Activated T-cell treated with anti-CD3 and anti-CD28 coated beads, Interleukin-2, amount 50 U/mL, for 72 hours (primary cell): Measurements from ENCODE around the gene SCGB1A1. TPM values are rescaled to one million over a fixed set of nuclear protein-coding genes. Genes with fewer than 3 reads are reported as not detected.
"Not testable (repeated sequence)": the region's sequence is repeated elsewhere in the genome, so short reads cannot be mapped to it uniquely, and the experiment has no call there.

Source experiments
- ATAC-seq, 2 donors: fragments of 150-1000 bp; cut with Tn5 transposase; replicated peaks in 1 of 2; 2 replicates each; pipeline ENCODE4 v1.10.0; 2021; ENCODE audit warnings: moderate library complexity in 2 of 2, mild to moderate bottlenecking in 1 of 2
- DNase-seq, 2 donors: peaks; one replicate each; pipeline ENCODE4 v3.0.0; 2021 to 2022; ENCODE audit warnings: mixed read lengths in 1 of 2
- H3K27ac Mint-ChIP-seq: one replicate; pipeline ENCODE4 v1.8.0; 2022; ENCODE audit warnings: mild to moderate bottlenecking, moderate library complexity, mixed read lengths
- H3K27me3 Mint-ChIP-seq: one replicate; pipeline ENCODE4 v1.8.0; 2022; ENCODE audit warnings: low read depth, mixed read lengths
- H3K36me3 Mint-ChIP-seq, 2 donors: one replicate each; pipeline ENCODE4 v1.8.0; 2022; ENCODE audit warnings: mixed read lengths in 2 of 2, mild to moderate bottlenecking in 1 of 2; ENCODE audit not compliant: insufficient read depth in 2 of 2
- H3K4me1 Mint-ChIP-seq: one replicate; pipeline ENCODE4 v1.8.0; 2022; ENCODE audit warnings: low read depth, mixed read lengths
- H3K4me3 Mint-ChIP-seq, 2 donors: one replicate each; pipeline ENCODE4 v1.8.0; 2022; ENCODE audit warnings: mild to moderate bottlenecking in 2 of 2, mixed read lengths in 2 of 2, moderate library complexity in 2 of 2
- H3K9me3 Mint-ChIP-seq, 2 donors: one replicate each; pipeline ENCODE4 v1.8.0; 2022; ENCODE audit warnings: mixed read lengths in 2 of 2
- total RNA-seq, 2 donors: library from RNA; stranded (reverse); gene quantifications; one replicate each; pipeline ENCODE4 v1.2.3, GENCODE V29; 2022

The SCGB1A1 gene
- total RNA-seq, 2 donors from 2014 or later = not detected

GRCh38 chr11:62435846-62436660, 17.2 kb downstream of the SCGB1A1 start:
- DNase-seq (no peak), ATAC-seq (peak in 1 of 2 donors; percentile 50)
- no peak overlapping the region for H3K4me3 Mint-ChIP-seq
- H3K4me1 Mint-ChIP-seq = peaks cover 43% of the 10 kb centered on the region
- no peak overlapping the region for H3K27ac Mint-ChIP-seq
- no peaks in the 10 kb centered on the region for H3K27me3 Mint-ChIP-seq
- H3K9me3 Mint-ChIP-seq = no peaks in the 10 kb centered on the region
- no peaks in the 10 kb centered on the region for H3K36me3 Mint-ChIP-seq

- Mint-ChIP-seq H3K4me1 (peaks cover 29% of the 10 kb centered on the region), H3K9me3 (no peaks in the 10 kb centered on the region), H3K4me3 (no peak overlapping the region), H3K36me3 (no peaks in the 10 kb centered on the region), H3K27me3 (no peaks in the 10 kb centered on the region), H3K27ac (no peak overlapping the region)
- ATAC-seq = no peak
- DNase-seq = no peak
Observed at GRCh38 chr11:62437616-62438015, 18.8 kb downstream of the SCGB1A1 start.

GRCh38 chr11:62438641-62439040, 19.8 kb downstream of the SCGB1A1 start:
- Mint-ChIP-seq H3K9me3 (no peaks in the 10 kb centered on the region), H3K27me3 (no peaks in the 10 kb centered on the region), H3K27ac (no peak overlapping the region), H3K36me3 (no peaks in the 10 kb centered on the region), H3K4me1 (peaks cover 22% of the 10 kb centered on the region), H3K4me3 (no peak overlapping the region)
- DNase-seq (no peak), ATAC-seq (no peak)

DNA sequence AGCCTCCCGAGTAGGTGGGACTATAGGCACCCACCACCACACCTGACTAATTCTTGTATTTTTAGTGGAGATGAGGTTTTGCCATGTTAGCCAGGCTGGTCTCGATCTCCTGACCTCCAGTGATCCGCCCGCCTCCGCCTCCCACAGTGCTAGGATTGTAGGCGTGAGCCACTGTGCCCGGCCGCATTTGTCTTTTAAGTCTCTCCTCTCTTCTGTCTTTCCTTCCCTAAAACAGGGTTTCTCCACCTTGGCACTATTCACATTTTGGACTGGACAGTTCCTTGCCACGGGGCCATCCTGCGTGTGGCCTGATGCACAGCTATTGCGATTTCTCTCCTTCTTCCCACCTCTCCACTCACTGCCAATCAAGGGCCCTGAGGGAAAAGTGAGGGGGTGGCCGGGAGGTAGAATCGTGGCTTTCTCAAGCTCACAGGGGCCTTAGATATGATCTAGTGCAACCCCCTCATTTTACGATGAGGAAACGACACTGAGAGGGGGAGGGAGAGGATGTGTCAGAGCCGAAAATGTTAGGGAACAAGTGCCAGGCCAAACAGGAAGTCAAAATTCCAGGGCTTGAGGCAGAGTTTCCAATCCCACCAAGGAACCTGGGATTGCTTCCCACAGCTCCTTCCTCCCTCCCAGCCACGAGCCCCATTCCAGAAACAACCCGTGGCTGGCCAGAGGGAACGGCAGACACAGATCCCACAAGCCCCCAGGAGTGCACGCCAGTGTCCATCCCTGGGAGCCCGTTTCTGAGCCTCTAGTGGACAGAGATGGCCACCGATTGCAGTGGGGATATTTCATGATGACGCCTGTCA, 21.2 kb downstream of the SCGB1A1 start:
- Mint-ChIP-seq H3K27me3 (no peaks in the 10 kb centered on the region), H3K9me3 (no peaks in the 10 kb centered on the region), H3K27ac (no peak overlapping the region), H3K4me3 (no peak overlapping the region), H3K36me3 (no peaks in the 10 kb centered on the region), H3K4me1 (peaks cover 27% of the 10 kb centered on the region)
- no peak for DNase-seq
- no peak for ATAC-seq

DNA sequence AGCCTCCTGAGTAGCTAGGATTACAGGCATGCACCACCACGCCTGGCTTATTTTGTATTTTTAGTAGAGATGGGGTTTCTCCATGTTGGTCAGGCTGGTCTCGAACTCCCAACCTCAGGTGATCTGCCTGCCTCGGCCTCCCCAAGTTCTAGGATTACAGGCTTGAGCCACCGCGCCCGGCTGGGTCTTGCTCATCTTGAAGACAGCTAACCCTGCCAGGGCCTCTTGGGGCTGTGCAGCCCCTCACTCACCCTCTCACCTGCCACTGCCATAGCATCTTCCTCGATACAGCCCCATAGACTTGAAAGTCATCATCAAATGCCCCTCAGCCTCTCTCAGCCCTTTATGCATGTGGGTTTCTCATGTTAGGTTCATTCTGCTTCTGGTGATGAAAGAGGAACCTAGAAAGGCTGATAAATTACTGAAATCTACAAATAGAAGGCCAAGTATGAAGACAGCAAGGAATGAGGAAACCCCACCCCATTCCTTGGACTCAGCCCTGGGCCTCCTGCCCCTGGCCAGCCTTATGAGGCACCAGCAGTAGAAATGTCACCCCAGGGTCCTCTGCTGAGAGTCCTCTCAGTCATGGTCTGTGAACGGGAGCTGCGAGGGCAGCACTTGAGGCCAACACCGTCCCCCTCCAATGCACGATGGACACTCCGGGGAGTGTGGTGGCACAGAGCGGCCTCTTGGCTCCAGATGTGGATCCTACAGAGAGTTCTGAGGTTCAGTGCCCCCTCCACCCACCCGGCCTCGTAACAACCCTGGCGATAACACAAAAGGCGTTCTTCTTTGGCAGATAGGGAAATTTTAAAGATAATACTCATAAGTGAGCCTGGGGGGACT, 24.8 kb downstream of the SCGB1A1 start:
- ATAC-seq (no peak), DNase-seq (no peak)
- Mint-ChIP-seq H3K27me3 (peaks cover 18% of the 10 kb centered on the region), H3K9me3 (no peaks in the 10 kb centered on the region), H3K4me1 (peaks cover 23% of the 10 kb centered on the region), H3K4me3 (peak overlapping the region; percentile 70 to 89), H3K36me3 (no peaks in the 10 kb centered on the region), H3K27ac (no peak overlapping the region)

DNA sequence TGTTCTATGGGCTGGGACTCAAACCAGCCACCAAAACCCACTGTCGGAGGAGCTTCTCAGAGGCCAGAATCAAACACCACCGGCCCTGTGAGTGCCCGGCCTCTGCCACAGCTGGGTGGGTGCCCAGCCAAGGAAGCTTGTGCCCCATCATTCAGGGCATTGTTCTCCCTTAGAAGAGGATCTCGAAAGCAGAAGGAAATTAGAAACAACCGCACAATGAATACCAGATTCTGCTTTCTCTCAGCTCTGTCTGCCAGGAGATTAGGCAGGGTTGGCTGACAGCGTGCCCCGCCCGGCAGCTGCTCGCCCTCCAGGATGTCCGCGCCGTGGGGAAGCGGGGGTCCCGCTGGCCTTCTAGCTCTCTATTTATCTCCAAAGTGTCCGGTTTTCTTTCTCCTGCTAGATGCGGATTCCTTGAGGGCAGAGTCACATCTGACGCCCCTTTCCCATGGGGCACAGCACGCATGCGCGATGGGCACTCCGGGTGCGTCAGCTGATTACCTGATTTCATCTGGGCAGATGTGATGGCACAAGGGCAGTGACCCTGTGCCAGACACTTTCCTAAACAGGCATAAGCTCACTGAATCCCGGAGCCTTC, 25.5 kb downstream of the SCGB1A1 start:
- Mint-ChIP-seq H3K9me3 (no peaks in the 10 kb centered on the region), H3K27ac (no peak overlapping the region), H3K36me3 (no peaks in the 10 kb centered on the region), H3K27me3 (peaks cover 18% of the 10 kb centered on the region), H3K4me3 (peak overlapping the region; percentile 70 to 89), H3K4me1 (peaks cover 23% of the 10 kb centered on the region)
- ATAC-seq (peak; percentile 53 to 54), DNase-seq (peak; percentile 29 to 43)

- ATAC-seq = no peak
- no peak for DNase-seq
- H3K4me1 Mint-ChIP-seq = peaks cover 22% of the 10 kb centered on the region
- H3K4me3 Mint-ChIP-seq = peak overlapping the region; percentile 70 to 89
- no peaks in the 10 kb centered on the region for H3K36me3 Mint-ChIP-seq
- H3K27ac Mint-ChIP-seq = no peak overlapping the region
- peaks cover 18% of the 10 kb centered on the region for H3K27me3 Mint-ChIP-seq
- H3K9me3 Mint-ChIP-seq = no peaks in the 10 kb centered on the region
Observed at GRCh38 chr11:62444835-62445234, 26.0 kb downstream of the SCGB1A1 start.

- H3K36me3 Mint-ChIP-seq = no peaks in the 10 kb centered on the region
- H3K27me3 Mint-ChIP-seq = peaks cover 18% of the 10 kb centered on the region
- H3K4me1 Mint-ChIP-seq = peaks cover 19% of the 10 kb centered on the region
- DNase-seq (no peak), ATAC-seq (no peak)
- no peaks in the 10 kb centered on the region for H3K9me3 Mint-ChIP-seq
- no peak overlapping the region for H3K4me3 Mint-ChIP-seq
- no peak overlapping the region for H3K27ac Mint-ChIP-seq
Observed at GRCh38 chr11:62445314-62445740, 26.5 kb downstream of the SCGB1A1 start.

- peaks cover 18% of the 10 kb centered on the region for H3K27me3 Mint-ChIP-seq
- no peak for DNase-seq
- H3K4me1 Mint-ChIP-seq = peaks cover 19% of the 10 kb centered on the region
- H3K4me3 Mint-ChIP-seq = no peak overlapping the region
- no peak overlapping the region for H3K27ac Mint-ChIP-seq
- H3K36me3 Mint-ChIP-seq = no peaks in the 10 kb centered on the region
- ATAC-seq = no peak
- no peaks in the 10 kb centered on the region for H3K9me3 Mint-ChIP-seq
Observed at GRCh38 chr11:62446091-62446490, 27.3 kb downstream of the SCGB1A1 start.

DNA sequence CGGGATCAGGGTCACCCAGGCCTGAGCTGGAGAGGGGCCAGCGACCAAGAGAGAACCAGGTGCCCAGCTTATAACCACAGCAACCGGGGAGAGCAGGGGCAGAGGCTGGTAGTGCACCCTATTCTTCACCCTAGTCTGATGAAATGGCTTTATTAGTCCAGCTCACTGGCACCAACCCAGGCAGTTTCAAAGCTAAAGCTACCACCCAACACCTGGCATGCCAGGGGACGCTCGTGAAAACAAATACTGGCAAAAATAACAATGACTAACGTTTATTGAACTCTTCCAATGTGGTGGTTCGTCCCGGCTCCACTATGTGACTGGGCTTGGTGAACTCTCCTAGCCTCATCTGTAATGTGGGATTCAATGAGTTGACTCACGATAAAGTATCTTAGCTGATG, 30.6 kb downstream of the SCGB1A1 start:
- peaks cover 18% of the 10 kb centered on the region for H3K27me3 Mint-ChIP-seq
- H3K9me3 Mint-ChIP-seq = no peaks in the 10 kb centered on the region
- H3K36me3 Mint-ChIP-seq = no peaks in the 10 kb centered on the region
- H3K4me3 Mint-ChIP-seq = no peak overlapping the region
- no peak overlapping the region for H3K27ac Mint-ChIP-seq
- DNase-seq = no peak
- no peak for ATAC-seq
- peaks cover 7% of the 10 kb centered on the region for H3K4me1 Mint-ChIP-seq

DNA sequence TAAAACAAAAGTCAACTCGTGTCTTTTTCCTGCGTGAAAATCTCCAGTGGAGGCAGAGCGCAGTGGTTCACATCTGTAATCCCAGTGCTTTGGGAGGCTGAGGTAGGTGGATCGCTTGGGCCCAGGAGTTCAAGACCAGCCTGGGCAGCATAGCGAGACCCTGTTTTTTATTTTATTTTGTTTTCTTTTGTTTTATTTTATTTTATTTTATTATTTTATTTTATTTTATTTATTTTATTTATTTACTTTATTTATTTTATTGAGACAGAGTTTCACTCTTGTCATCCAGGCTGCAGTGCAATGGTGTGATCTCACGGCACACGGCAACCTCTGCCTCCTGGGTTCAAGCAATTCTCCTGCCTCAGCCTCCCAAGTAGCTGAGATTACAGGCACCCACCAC, 31.1 kb downstream of the SCGB1A1 start:
- ATAC-seq, H3K4me1 Mint-ChIP-seq: not testable (repeated sequence)

GRCh38 chr11:62450543-62451240, 31.9 kb downstream of the SCGB1A1 start:
- H3K9me3 Mint-ChIP-seq = no peaks in the 10 kb centered on the region
- no peak overlapping the region for H3K27ac Mint-ChIP-seq
- no peaks in the 10 kb centered on the region for H3K4me1 Mint-ChIP-seq

More for the DNA sequence above, 31.1 kb downstream of the SCGB1A1 start:
- not testable (repeated sequence) for H3K27ac Mint-ChIP-seq, H3K36me3 Mint-ChIP-seq, DNase-seq, H3K4me3 Mint-ChIP-seq, H3K9me3 Mint-ChIP-seq
- H3K27me3 Mint-ChIP-seq = peaks cover 18% of the 10 kb centered on the region

More at GRCh38 chr11:62450543-62451240, 31.9 kb downstream of the SCGB1A1 start:
- no peak for ATAC-seq
- Mint-ChIP-seq H3K27me3 (peaks cover 18% of the 10 kb centered on the region), H3K36me3 (no peaks in the 10 kb centered on the region), H3K4me3 (no peak overlapping the region)
- DNase-seq = no peak
